A673 (cell line): ENCODE results near the gene ANKS6.

ENCODE experiments used
- CTCF ChIP-seq: fragments of 300-800, 200-600 bp; sonication (generic); conservative IDR thresholded peaks from 2 replicates; pipeline ENCODE4 v1.5.1; 2017; ENCODE audit warnings: low read depth, mild to moderate bottlenecking, antibody characterized with exemption, low read length, moderate library complexity, mixed read lengths
- EZH2 ChIP-seq: fragments of 200-600 bp; sonication (generic); IDR thresholded peaks from 2 replicates; pipeline ENCODE4 v1.6.1; 2017; ENCODE audit warnings: borderline replicate concordance, low read depth, mild to moderate bottlenecking, mixed read lengths, antibody characterized with exemption, low read length; ENCODE audit not compliant: poor library complexity, severe bottlenecking

DNA sequence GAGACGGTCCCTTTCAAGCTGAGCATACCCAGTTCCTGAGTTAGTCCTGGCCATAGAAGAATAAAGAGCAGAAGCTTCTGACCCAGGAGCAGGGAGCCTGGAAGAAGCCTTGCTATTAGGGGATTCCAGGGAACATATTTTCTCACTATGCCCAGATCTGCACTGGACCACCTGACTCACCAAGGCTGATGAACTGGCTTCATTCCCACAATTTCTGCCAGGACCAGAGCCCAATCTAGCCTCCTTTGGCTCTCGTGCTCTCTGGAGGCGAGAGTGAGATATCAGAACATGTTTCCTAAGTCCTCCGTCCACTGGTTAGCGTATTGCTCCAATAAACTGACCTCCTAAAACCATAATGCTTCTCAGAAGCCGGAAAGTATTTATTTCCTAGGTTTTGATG is 97.5 kb downstream of the ANKS6 start:
- TF ChIP-seq CTCF (no peak), EZH2 (no peak)
